22Rv1 (cell line): ENCODE measurements around the gene TECPR1.

Source experiments
- ZFX ChIP-seq: fragments of 450-650 bp; IDR thresholded peaks from 2 replicates; pipeline ENCODE4 v1.6.1; 2017; ENCODE audit warnings: antibody characterized with exemption, borderline replicate concordance
- TF ChIP-seq, protein P1 (sequence below): fragments of 450-650 bp; IDR thresholded peaks from 2 replicates; pipeline ENCODE4 v1.5.1; 2017; ENCODE audit warnings: mild to moderate bottlenecking

DNA sequence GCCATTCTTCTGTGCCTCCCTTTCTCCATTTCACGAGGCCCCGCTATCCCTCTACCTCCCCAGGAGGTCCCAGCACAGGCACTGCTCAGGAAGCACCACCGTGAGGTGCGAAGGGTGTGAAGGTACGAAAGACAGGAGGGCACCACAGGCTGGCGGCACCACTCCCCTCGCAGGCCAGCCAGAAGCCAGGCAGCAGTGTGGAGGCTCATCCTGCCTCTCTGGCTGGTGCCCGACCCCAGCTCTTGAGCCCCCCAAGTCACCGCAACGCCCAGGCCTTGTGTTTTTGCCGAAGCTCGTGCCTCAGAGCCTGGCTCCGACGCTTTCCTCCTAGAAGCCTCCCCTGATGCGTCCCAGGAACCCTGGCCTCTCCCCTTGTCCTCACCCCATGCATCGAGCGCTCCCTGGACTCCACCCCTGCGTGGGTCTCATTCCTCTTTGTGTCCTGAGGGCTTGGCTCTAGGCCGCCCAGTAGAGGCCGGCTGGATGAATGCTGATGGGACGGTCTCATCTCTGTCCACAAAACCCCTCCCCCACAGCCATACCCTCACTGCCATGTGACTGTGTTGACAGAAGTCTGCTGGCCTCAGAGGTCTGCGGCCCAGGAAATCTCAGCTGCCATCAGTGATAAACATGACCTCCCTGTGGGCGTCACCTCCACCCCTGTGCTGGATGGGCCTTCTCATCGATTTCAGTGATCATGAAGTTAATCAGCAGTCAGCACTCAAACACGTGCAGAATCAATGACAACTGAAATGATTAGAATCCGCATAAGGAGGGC lies 48.8 kb upstream of the TECPR1 start:
- TF ChIP-seq, protein P1, sequence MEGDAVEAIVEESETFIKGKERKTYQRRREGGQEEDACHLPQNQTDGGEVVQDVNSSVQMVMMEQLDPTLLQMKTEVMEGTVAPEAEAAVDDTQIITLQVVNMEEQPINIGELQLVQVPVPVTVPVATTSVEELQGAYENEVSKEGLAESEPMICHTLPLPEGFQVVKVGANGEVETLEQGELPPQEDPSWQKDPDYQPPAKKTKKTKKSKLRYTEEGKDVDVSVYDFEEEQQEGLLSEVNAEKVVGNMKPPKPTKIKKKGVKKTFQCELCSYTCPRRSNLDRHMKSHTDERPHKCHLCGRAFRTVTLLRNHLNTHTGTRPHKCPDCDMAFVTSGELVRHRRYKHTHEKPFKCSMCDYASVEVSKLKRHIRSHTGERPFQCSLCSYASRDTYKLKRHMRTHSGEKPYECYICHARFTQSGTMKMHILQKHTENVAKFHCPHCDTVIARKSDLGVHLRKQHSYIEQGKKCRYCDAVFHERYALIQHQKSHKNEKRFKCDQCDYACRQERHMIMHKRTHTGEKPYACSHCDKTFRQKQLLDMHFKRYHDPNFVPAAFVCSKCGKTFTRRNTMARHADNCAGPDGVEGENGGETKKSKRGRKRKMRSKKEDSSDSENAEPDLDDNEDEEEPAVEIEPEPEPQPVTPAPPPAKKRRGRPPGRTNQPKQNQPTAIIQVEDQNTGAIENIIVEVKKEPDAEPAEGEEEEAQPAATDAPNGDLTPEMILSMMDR = no peak
- TF ChIP-seq ZFX = no peak
